ENCODE data around the gene CWC22.
"Not testable (repeated sequence)": the region's sequence is repeated elsewhere in the genome, so short reads cannot be mapped to it uniquely, and the experiment has no call there.

CWC22 gene

GRCh38 chr2:179939259-179939658 is 67.8 kb downstream of the CWC22 start:
- no peak overlapping the region for H3K4me3 ChIP-seq (ENCODE audit: low read depth, low read length)
- TF ChIP-seq CTCF (IDR thresholded peaks at IDR 0.05; ENCODE audit: borderline replicate concordance, insufficient read depth, low read depth, low read length), result no peak

GRCh38 chr2:179938026-179938425 is 69.1 kb downstream of the CWC22 start:
- TF ChIP-seq CTCF (IDR thresholded peaks at IDR 0.05; ENCODE audit: borderline replicate concordance, insufficient read depth, low read depth, low read length), result no peak
- no peak overlapping the region for H3K4me3 ChIP-seq (ENCODE audit: low read depth, low read length)

GRCh38 chr2:179936654-179937053 is 70.4 kb downstream of the CWC22 start:
- no peak overlapping the region for H3K4me3 ChIP-seq (ENCODE audit: low read depth, low read length)
- TF ChIP-seq CTCF (IDR thresholded peaks at IDR 0.05; ENCODE audit: borderline replicate concordance, insufficient read depth, low read depth, low read length), result peak; percentile 27; the same call in 1 of the 2 replicates

- TF ChIP-seq CTCF (IDR thresholded peaks at IDR 0.05; ENCODE audit: borderline replicate concordance, insufficient read depth, low read depth, low read length), result no peak
- H3K4me3 ChIP-seq (ENCODE audit: low read depth, low read length), result no peak overlapping the region
These were observed 71.0 kb downstream of the CWC22 start for GRCh38 chr2:179936141-179936540.

- no peak for TF ChIP-seq CTCF (IDR thresholded peaks at IDR 0.05; ENCODE audit: borderline replicate concordance, insufficient read depth, low read depth, low read length)
- no peak overlapping the region for H3K4me3 ChIP-seq (ENCODE audit: low read depth, low read length)
These were observed 74.3 kb downstream of the CWC22 start for GRCh38 chr2:179932786-179933185.

GRCh38 chr2:179931502-179931901 is 75.6 kb downstream of the CWC22 start:
- TF ChIP-seq CTCF (IDR thresholded peaks at IDR 0.05; ENCODE audit: borderline replicate concordance, insufficient read depth, low read depth, low read length), result no peak
- H3K4me3 ChIP-seq (ENCODE audit: low read depth, low read length), result no peak overlapping the region

- not testable (repeated sequence) for H3K4me3 ChIP-seq (ENCODE audit: low read depth, low read length)
These were observed 77.1 kb downstream of the CWC22 start for GRCh38 chr2:179929997-179930396.

- no peak for TF ChIP-seq CTCF (IDR thresholded peaks at IDR 0.05; ENCODE audit: borderline replicate concordance, insufficient read depth, low read depth, low read length)
- H3K4me3 ChIP-seq (ENCODE audit: low read depth, low read length), result no peak overlapping the region
These were observed 80.1 kb downstream of the CWC22 start for GRCh38 chr2:179927041-179927440.

All from GM12875 (cell line).